Measurements from ENCODE around the gene GPC5.
A peak's percentile ranks its signal among the peaks of the same experiment; 100 is the strongest.

Gene GPC5

DNA sequence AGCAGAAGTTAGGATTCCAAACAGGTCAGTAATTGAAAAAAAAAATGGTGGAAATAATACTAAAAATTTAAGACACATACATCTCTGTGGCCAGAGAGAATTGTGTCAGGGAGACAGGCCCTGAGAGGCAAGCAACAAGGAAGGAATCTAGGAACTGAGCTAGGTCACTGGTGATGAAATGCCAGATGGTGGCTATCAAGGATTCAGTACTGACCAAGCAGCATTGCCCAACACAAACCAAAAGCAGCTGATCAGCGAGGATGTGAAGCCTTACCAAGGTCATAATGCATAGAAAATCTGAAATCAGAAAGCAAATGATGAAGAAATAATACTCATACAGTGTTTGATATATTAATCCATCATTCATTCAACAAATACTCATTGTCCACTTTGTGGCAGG, 905.0 kb downstream of the GPC5 start:
- no peak overlapping the region for H2BK12ac ChIP-seq (ENCODE audit: low read length in 2 of 2)
- H2BK120ac ChIP-seq (ENCODE audit: low read depth, low read length): no peak overlapping the region
- H3K9ac ChIP-seq (ENCODE audit: low read length): no peak overlapping the region
- H2BK15ac ChIP-seq (ENCODE audit: low read depth, poor library complexity, severe bottlenecking): no peak overlapping the region
- H3K27me3 ChIP-seq (ENCODE audit: control insufficient read depth in 1 of 2, insufficient read depth in 1 of 2, low read length in 2 of 2): no peaks in the 10 kb centered on the region
- H4K8ac ChIP-seq (ENCODE audit: low read length): no peak overlapping the region
- no peak overlapping the region for H3K4me2 ChIP-seq (ENCODE audit: low read length, poor library complexity, severe bottlenecking)
- no peak overlapping the region for H3K4ac ChIP-seq (ENCODE audit: low read depth in 1 of 2, low read length in 2 of 2)
- H2AFZ ChIP-seq (ENCODE audit: low read depth, low read length): no peak overlapping the region
- no peak overlapping the region for H2BK5ac ChIP-seq (ENCODE audit: low read depth, low read length, poor library complexity, severe bottlenecking)
- H3K36me3 ChIP-seq (ENCODE audit: control insufficient read depth in 1 of 2, insufficient read depth in 2 of 2, low read depth in 1 of 2, low read length in 2 of 2): no peaks in the 10 kb centered on the region
- no peaks in the 10 kb centered on the region for H3K79me1 ChIP-seq (replicated peaks; ENCODE audit: low read length, poor library complexity, severe bottlenecking)
- H3K27ac ChIP-seq (ENCODE audit: low read length, poor library complexity, severe bottlenecking): no peak overlapping the region
- H3K14ac ChIP-seq (ENCODE audit: low read length in 2 of 2): no peak overlapping the region
- H3K23ac ChIP-seq (ENCODE audit: low read length in 2 of 2): no peak overlapping the region
- no peaks in the 10 kb centered on the region for H3K9me3 ChIP-seq (ENCODE audit: control insufficient read depth, low read length)
- peak; percentile 45 for DNase-seq
- whole genome bisulfite sequencing: no CpG with 5 or more reads among the region's 1 CpG
- H3K4me3 ChIP-seq (ENCODE audit: insufficient read depth in 1 of 2, low read depth in 1 of 2, low read length in 2 of 2): no peak overlapping the region
- no peak overlapping the region for H4K91ac ChIP-seq (ENCODE audit: low read length)
- no peak overlapping the region for H3K18ac ChIP-seq (ENCODE audit: low read depth in 1 of 2, low read length in 2 of 2)
- no peak overlapping the region for H2AK5ac ChIP-seq (ENCODE audit: low read length, severe bottlenecking)
- H3K4me1 ChIP-seq (ENCODE audit: control insufficient read depth, insufficient read depth, low read depth, low read length): no peaks in the 10 kb centered on the region

DNA sequence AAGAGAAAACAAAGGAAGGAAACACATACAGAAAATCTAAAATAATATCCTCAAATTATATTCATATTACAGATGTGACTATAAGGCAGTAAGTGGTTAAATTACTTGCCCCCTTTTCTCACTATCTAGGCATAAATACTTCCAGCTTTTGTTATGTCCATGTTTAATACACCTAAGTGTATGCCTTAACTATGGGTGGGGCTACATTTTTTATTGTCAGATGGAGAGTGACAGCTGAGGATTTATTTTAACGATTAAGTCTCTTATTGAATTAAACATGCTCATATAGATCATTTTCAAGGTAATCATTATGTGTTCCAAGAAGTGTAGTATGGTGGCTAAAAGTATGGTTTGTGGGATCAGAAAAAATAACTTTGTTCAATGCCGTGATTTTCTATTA, 909.3 kb downstream of the GPC5 start:
- Histone ChIP-seq H3K23ac (ENCODE audit: low read length in 2 of 2) (no peak overlapping the region), H3K27me3 (ENCODE audit: control insufficient read depth in 1 of 2, insufficient read depth in 1 of 2, low read length in 2 of 2) (no peaks in the 10 kb centered on the region), H3K79me1 (replicated peaks; ENCODE audit: low read length, poor library complexity, severe bottlenecking) (no peaks in the 10 kb centered on the region), H3K14ac (ENCODE audit: low read length in 2 of 2) (no peak overlapping the region), H3K4ac (ENCODE audit: low read depth in 1 of 2, low read length in 2 of 2) (no peak overlapping the region), H3K9me3 (ENCODE audit: control insufficient read depth, low read length) (no peaks in the 10 kb centered on the region), H3K4me1 (ENCODE audit: control insufficient read depth, insufficient read depth, low read depth, low read length) (no peaks in the 10 kb centered on the region), H3K4me2 (ENCODE audit: low read length, poor library complexity, severe bottlenecking) (no peak overlapping the region), H3K36me3 (ENCODE audit: control insufficient read depth in 1 of 2, insufficient read depth in 2 of 2, low read depth in 1 of 2, low read length in 2 of 2) (no peaks in the 10 kb centered on the region), H2BK120ac (ENCODE audit: low read depth, low read length) (no peak overlapping the region), H3K27ac (ENCODE audit: low read length, poor library complexity, severe bottlenecking) (no peak overlapping the region), H2BK12ac (ENCODE audit: low read length in 2 of 2) (no peak overlapping the region), H4K91ac (ENCODE audit: low read length) (no peak overlapping the region), H2BK5ac (ENCODE audit: low read depth, low read length, poor library complexity, severe bottlenecking) (no peak overlapping the region), H3K4me3 (ENCODE audit: insufficient read depth in 1 of 2, low read depth in 1 of 2, low read length in 2 of 2) (no peak overlapping the region), H4K8ac (ENCODE audit: low read length) (no peak overlapping the region), H3K18ac (ENCODE audit: low read depth in 1 of 2, low read length in 2 of 2) (no peak overlapping the region), H2BK15ac (ENCODE audit: low read depth, poor library complexity, severe bottlenecking) (no peak overlapping the region), H3K9ac (ENCODE audit: low read length) (no peak overlapping the region), H2AK5ac (ENCODE audit: low read length, severe bottlenecking) (no peak overlapping the region), H2AFZ (ENCODE audit: low read depth, low read length) (no peak overlapping the region)
- DNase-seq: no peak
- WGBS: no CpG with 5 or more reads among the region's 2 CpGs

DNA sequence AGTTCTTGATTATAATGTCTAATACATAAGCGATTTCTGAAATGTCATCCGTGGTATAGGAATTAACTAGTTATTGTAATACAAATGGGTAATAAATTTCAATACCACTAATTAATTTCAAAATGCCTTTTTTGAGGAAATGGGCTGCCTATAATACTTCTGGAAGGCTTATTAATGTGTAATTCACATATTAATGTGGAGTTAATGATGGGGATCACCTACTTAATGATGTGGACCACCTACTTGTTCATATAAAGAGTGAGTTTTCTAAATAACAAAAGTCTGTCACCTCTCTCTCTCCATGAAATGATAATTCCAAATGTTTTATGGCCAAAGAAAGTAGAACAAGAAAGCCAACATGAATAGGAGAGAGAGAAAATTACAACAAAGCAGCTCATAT, 914.4 kb downstream of the GPC5 start:
- no peak overlapping the region for H2BK15ac ChIP-seq (ENCODE audit: low read depth, poor library complexity, severe bottlenecking)
- H3K9me3 ChIP-seq (ENCODE audit: control insufficient read depth, low read length): no peaks in the 10 kb centered on the region
- H3K4me2 ChIP-seq (ENCODE audit: low read length, poor library complexity, severe bottlenecking): no peak overlapping the region
- no peak overlapping the region for H3K4ac ChIP-seq (ENCODE audit: low read depth in 1 of 2, low read length in 2 of 2)
- no peaks in the 10 kb centered on the region for H3K36me3 ChIP-seq (ENCODE audit: control insufficient read depth in 1 of 2, insufficient read depth in 2 of 2, low read depth in 1 of 2, low read length in 2 of 2)
- no peak overlapping the region for H2AK5ac ChIP-seq (ENCODE audit: low read length, severe bottlenecking)
- H3K18ac ChIP-seq (ENCODE audit: low read depth in 1 of 2, low read length in 2 of 2): no peak overlapping the region
- H4K91ac ChIP-seq (ENCODE audit: low read length): no peak overlapping the region
- H3K27me3 ChIP-seq (ENCODE audit: control insufficient read depth in 1 of 2, insufficient read depth in 1 of 2, low read length in 2 of 2): no peaks in the 10 kb centered on the region
- H3K4me1 ChIP-seq (ENCODE audit: control insufficient read depth, insufficient read depth, low read depth, low read length): peaks cover 2% of the 10 kb centered on the region
- no peaks in the 10 kb centered on the region for H3K79me1 ChIP-seq (replicated peaks; ENCODE audit: low read length, poor library complexity, severe bottlenecking)
- WGBS: no CpG with 5 or more reads among the region's 2 CpGs
- H3K4me3 ChIP-seq (ENCODE audit: insufficient read depth in 1 of 2, low read depth in 1 of 2, low read length in 2 of 2): no peak overlapping the region
- no peak overlapping the region for H3K14ac ChIP-seq (ENCODE audit: low read length in 2 of 2)
- H2AFZ ChIP-seq (ENCODE audit: low read depth, low read length): no peak overlapping the region
- H3K27ac ChIP-seq (ENCODE audit: low read length, poor library complexity, severe bottlenecking): no peak overlapping the region
- DNase-seq: no peak
- no peak overlapping the region for H2BK120ac ChIP-seq (ENCODE audit: low read depth, low read length)
- no peak overlapping the region for H2BK12ac ChIP-seq (ENCODE audit: low read length in 2 of 2)
- H3K23ac ChIP-seq (ENCODE audit: low read length in 2 of 2): no peak overlapping the region
- H3K9ac ChIP-seq (ENCODE audit: low read length): no peak overlapping the region
- no peak overlapping the region for H2BK5ac ChIP-seq (ENCODE audit: low read depth, low read length, poor library complexity, severe bottlenecking)
- H4K8ac ChIP-seq (ENCODE audit: low read length): no peak overlapping the region

DNA sequence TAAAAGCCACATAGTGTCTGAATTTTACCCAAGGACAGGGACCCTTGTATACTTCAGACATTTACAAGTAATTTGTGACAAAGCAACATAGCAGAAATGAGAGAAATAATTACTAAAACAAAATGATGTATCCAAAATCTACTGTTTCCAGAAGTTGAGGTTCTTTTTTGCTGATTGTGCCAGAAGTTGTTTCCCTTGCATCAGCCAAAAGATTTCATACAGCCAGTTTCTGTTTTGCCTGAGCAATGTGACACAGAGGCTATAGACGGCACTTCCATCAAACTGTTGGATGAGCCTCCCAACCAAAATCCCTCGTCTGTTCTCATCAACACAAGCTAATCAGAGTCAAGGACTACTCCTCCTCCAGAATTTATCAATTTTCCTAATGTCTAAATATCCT, 915.0 kb downstream of the GPC5 start:
- 93% methylated on average over 2 of the region's 2 CpGs for WGBS
- H3K14ac ChIP-seq (ENCODE audit: low read length in 2 of 2): no peak overlapping the region
- H3K79me1 ChIP-seq (replicated peaks; ENCODE audit: low read length, poor library complexity, severe bottlenecking): no peaks in the 10 kb centered on the region

More for the DNA sequence above, 915.0 kb downstream of the GPC5 start:
- DNase-seq: peak; percentile 8
- peaks cover 2% of the 10 kb centered on the region for H3K4me1 ChIP-seq (ENCODE audit: control insufficient read depth, insufficient read depth, low read depth, low read length)
- no peak overlapping the region for H3K27ac ChIP-seq (ENCODE audit: low read length, poor library complexity, severe bottlenecking)
- no peaks in the 10 kb centered on the region for H3K27me3 ChIP-seq (ENCODE audit: control insufficient read depth in 1 of 2, insufficient read depth in 1 of 2, low read length in 2 of 2)
- H3K23ac ChIP-seq (ENCODE audit: low read length in 2 of 2): no peak overlapping the region
- no peaks in the 10 kb centered on the region for H3K36me3 ChIP-seq (ENCODE audit: control insufficient read depth in 1 of 2, insufficient read depth in 2 of 2, low read depth in 1 of 2, low read length in 2 of 2)
- no peak overlapping the region for H3K4me2 ChIP-seq (ENCODE audit: low read length, poor library complexity, severe bottlenecking)
- H2BK5ac ChIP-seq (ENCODE audit: low read depth, low read length, poor library complexity, severe bottlenecking): no peak overlapping the region
- H2AFZ ChIP-seq (ENCODE audit: low read depth, low read length): no peak overlapping the region
- H4K91ac ChIP-seq (ENCODE audit: low read length): no peak overlapping the region
- H3K18ac ChIP-seq (ENCODE audit: low read depth in 1 of 2, low read length in 2 of 2): no peak overlapping the region
- no peak overlapping the region for H2BK15ac ChIP-seq (ENCODE audit: low read depth, poor library complexity, severe bottlenecking)
- H3K4me3 ChIP-seq (ENCODE audit: insufficient read depth in 1 of 2, low read depth in 1 of 2, low read length in 2 of 2): no peak overlapping the region
- H2BK120ac ChIP-seq (ENCODE audit: low read depth, low read length): no peak overlapping the region
- no peak overlapping the region for H2BK12ac ChIP-seq (ENCODE audit: low read length in 2 of 2)
- H3K9ac ChIP-seq (ENCODE audit: low read length): no peak overlapping the region
- H4K8ac ChIP-seq (ENCODE audit: low read length): no peak overlapping the region
- no peaks in the 10 kb centered on the region for H3K9me3 ChIP-seq (ENCODE audit: control insufficient read depth, low read length)
- no peak overlapping the region for H2AK5ac ChIP-seq (ENCODE audit: low read length, severe bottlenecking)
- H3K4ac ChIP-seq (ENCODE audit: low read depth in 1 of 2, low read length in 2 of 2): no peak overlapping the region
